HepG2 (cell line): Measurements from ENCODE around the gene OR2A7. TPM values are rescaled to one million over a fixed set of nuclear protein-coding genes. Genes with fewer than 3 reads are reported as not detected.
"Not testable (repeated sequence)": the region's sequence is repeated elsewhere in the genome, so short reads cannot be mapped to it uniquely, and the experiment has no call there.

ENCODE experiments used
- ATAC-seq: fragments of 200-7000 bp; cut with Tn5 transposase; 3 replicates; pipeline ENCODE4 v1.9.1; 2020; ENCODE audit warnings: mild to moderate bottlenecking, moderate library complexity
- BruUV-seq: library from RNA; stranded (reverse); fragments of 400-500 nt; replicated peaks from 2 replicates; lab custom pipeline; 2021; lab: Mats Ljungman, UMichigan
- CTCF ChIA-PET: fragments of 300-600 bp; formaldehyde crosslinking; extraction: SDS; loops from one replicate; lab custom pipeline; 2021; ENCODE audit warnings: low total read pairs, inconsistent platforms, low intra/inter-chr PET ratio; lab: Yijun Ruan, JAX
- POLR2A ChIA-PET: fragments of 350-600 bp; sonication (Branson Sonifier 250); formaldehyde crosslinking; loops from one replicate; lab custom pipeline; 2020; ENCODE audit warnings: antibody characterized with exemption, inconsistent platforms; lab: Yijun Ruan, JAX
- DNase-seq: peaks from one replicate; pipeline ENCODE4 v3.0.0-alpha.2; 2015; ENCODE audit warnings: low spot score
- FAIRE-seq: peaks from 3 replicates; lab custom pipeline; 2011; peaks lifted over from hg19 to GRCh38; lab: Jason Lieb, UNC
- H2AFZ ChIP-seq: one replicate; pipeline ENCODE4 v1.6.1; 2011; ENCODE audit warnings: low read length, inconsistent platforms
- H3K27ac ChIP-seq: fragments of 300-600 bp; 3 replicates; pipeline ENCODE4 v1.8.0; 2011; ENCODE audit warnings: mixed run types, mild to moderate bottlenecking, mixed read lengths, low read length, inconsistent platforms; ENCODE audit not compliant: insufficient read depth; ENCODE audit errors: extremely low read length
- H3K27me3 ChIP-seq, 2 experiments: fragments of 200-600 bp in 1 of 2; 2 replicates in 1 of 2; 3 replicates in 1 of 2; pipeline versions ENCODE4 v1.6.0 to v1.8.0; 2011; ENCODE audit warnings: low read length in 2 of 2, mild to moderate bottlenecking in 2 of 2, moderate library complexity in 2 of 2, inconsistent platforms in 1 of 2; ENCODE audit not compliant: insufficient read depth in 2 of 2, control insufficient read depth in 1 of 2
- H3K36me3 ChIP-seq, 2 experiments: fragments of 200-600 bp in 1 of 2; replicated peaks in 1 of 2; 2 replicates in 1 of 2; 3 replicates in 1 of 2; pipeline versions ENCODE4 v1.5.1 to v1.8.0; 2011; ENCODE audit warnings: low read length in 2 of 2, inconsistent platforms in 1 of 2; ENCODE audit not compliant: insufficient read depth in 2 of 2, control insufficient read depth in 1 of 2
- H3K4me1 ChIP-seq: 2 replicates; pipeline ENCODE4 v1.5.1; 2012; ENCODE audit warnings: low read length, inconsistent platforms; ENCODE audit not compliant: insufficient read depth
- H3K4me2 ChIP-seq: 2 replicates; pipeline ENCODE4 v1.6.0; 2011; ENCODE audit warnings: low read depth, low read length, inconsistent platforms
- H3K4me3 ChIP-seq, 3 experiments: fragments of 200-600 bp in 1 of 3; sonication (generic), shearing (Covaris generic) in 1 of 3; replicated peaks in 1 of 3; 2 replicates each; pipeline ENCODE4 v1.5.1; 2011 to 2016; ENCODE audit warnings: low read length in 3 of 3, inconsistent platforms in 2 of 3, low read depth in 2 of 3, mild to moderate bottlenecking in 2 of 3, control low read depth in 1 of 3, mixed read lengths in 1 of 3; ENCODE audit not compliant: insufficient read depth in 1 of 3
- H3K79me2 ChIP-seq: one replicate; pipeline ENCODE4 v1.6.1; 2011; ENCODE audit warnings: low read length, inconsistent platforms; ENCODE audit not compliant: insufficient read depth
- H3K9ac ChIP-seq: 2 replicates; pipeline ENCODE4 v1.6.0; 2011; ENCODE audit warnings: mild to moderate bottlenecking, low read depth, low read length, inconsistent platforms; ENCODE audit not compliant: insufficient read depth
- H3K9me3 ChIP-seq: 2 replicates; pipeline ENCODE4 v1.5.1; 2012; ENCODE audit warnings: mild to moderate bottlenecking, low read length
- H4K20me1 ChIP-seq: 2 replicates; pipeline ENCODE4 v1.6.0; 2011; ENCODE audit warnings: inconsistent platforms, mild to moderate bottlenecking, low read length, moderate library complexity; ENCODE audit not compliant: insufficient read depth
- WGBS: methylation state at CpG from one replicate; pipeline ENCODE4 v1.1.6; 2017; ENCODE audit warnings: low lambda C conversion rate; 5-methylcytosine and 5-hydroxymethylcytosine counted together
- in situ Hi-C: cut with HindIII; loops from 2 replicates; pipeline ENCODE4 v1.10.0; 2017; ENCODE audit warnings: low pct_unique_long_range_greater_than_20kb; ENCODE audit not compliant: extremely low pct_ligation_motif_present
- intact Hi-C: fragments of 100-400 bp; cut with micrococcal nuclease; formaldehyde crosslinking; loops from one replicate; pipeline ENCODE4 v1.10.0; 2022; ENCODE audit not compliant: unreplicated experiment
- polyA plus RNA-seq, 8 experiments: library from polyadenylated mRNA; depleted of rRNA in 3 of 8; stranded (reverse) in 7 of 8; unstranded in 1 of 8; fragments of >200 nt; fragmentation: Illumina TruSeq in 4 of 8; extraction: Trizol in 4 of 8; gene quantifications; 2 replicates each; pipeline versions ENCODE4 v1.2.1 to v1.2.3, GENCODE V29; 2011 to 2016; ENCODE audit warnings: low read depth in 4 of 8, missing spikeins in 1 of 8, mixed read lengths in 1 of 8; ENCODE audit not compliant: insufficient read depth in 1 of 8
- total RNA-seq, 5 experiments: library from RNA; depleted of rRNA; stranded (reverse); fragments of >200 nt; fragmentation: Illumina TruSeq; extraction: Trizol; gene quantifications; 2 replicates each; pipeline ENCODE4 v1.2.3, GENCODE V29; 2016; ENCODE audit warnings: low read depth in 1 of 5

OR2A7 gene
- total and polyA plus RNA-seq, 2 of the 13 experiments (the other 11 are each of a cell fraction or from before 2014, with no cell fraction given): not detected

DNA sequence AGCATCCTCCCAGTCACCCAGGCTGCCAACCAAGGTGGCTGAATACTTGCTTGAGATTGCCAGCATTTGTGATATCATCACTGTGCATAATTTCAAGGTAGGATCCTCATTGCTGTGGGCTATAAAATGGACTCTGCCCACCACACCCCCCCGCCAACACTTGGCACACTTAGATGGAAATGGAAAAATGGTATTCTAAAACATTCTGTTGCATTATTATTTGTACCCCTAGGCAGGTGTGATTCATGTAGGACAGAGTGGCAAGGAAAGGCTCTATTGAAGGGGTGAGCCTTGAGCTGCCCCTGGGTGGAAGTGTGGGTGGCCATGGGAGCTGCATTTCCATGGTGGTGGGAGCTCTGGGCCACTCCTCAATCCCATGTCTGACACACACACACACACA is 46.0 kb downstream of the OR2A7 start:
- CTCF ChIA-PET: not testable (repeated sequence)

DNA sequence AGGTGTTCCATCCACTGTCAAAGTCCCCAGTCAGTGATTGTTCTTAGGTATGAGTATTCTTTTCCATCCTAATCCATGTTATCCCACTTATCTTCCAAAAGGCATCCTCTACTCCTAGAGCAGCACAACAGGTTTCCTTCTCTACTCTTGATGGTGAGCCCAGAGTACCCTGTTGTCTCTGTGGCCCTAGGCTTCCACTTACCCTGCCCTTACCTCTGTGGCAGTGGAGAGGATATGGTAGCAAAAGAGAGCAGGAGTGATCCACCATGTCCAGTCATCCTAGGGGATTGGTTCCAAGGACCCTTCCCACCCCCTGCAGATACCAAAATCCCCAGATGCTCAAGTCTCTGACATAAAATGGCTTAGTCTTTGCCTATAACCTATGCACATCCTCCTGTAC is 47.4 kb downstream of the OR2A7 start:
- intact Hi-C loops, H3K4me2 ChIP-seq, H3K27ac ChIP-seq, H3K9me3 ChIP-seq, DNase-seq, H3K9ac ChIP-seq, H3K4me3 ChIP-seq, H3K79me2 ChIP-seq, H3K4me1 ChIP-seq, in situ Hi-C loops, H2AFZ ChIP-seq, BruUV-seq, H3K27me3 ChIP-seq, H4K20me1 ChIP-seq, CTCF ChIA-PET, POLR2A ChIA-PET, H3K36me3 ChIP-seq, FAIRE-seq, ATAC-seq: not testable (repeated sequence)

More for the DNA sequence above, 46.0 kb downstream of the OR2A7 start:
- H3K27me3 ChIP-seq, H3K79me2 ChIP-seq, POLR2A ChIA-PET, H3K9ac ChIP-seq, H3K4me2 ChIP-seq, H4K20me1 ChIP-seq, H3K4me1 ChIP-seq, H2AFZ ChIP-seq, H3K9me3 ChIP-seq, ATAC-seq, H3K27ac ChIP-seq, DNase-seq, FAIRE-seq, in situ Hi-C loops, H3K4me3 ChIP-seq, H3K36me3 ChIP-seq, intact Hi-C loops, BruUV-seq: not testable (repeated sequence)
- 83% methylated on average over 1 of the region's 1 CpG for WGBS

Other genes with a start within 250 kb of the OR2A7 start
- not detected in 2 replicates for gene OR2A5, start 215.8 kb downstream of the OR2A7 start, total RNA-seq (2016; rRNA removed; fragmentation: Illumina TruSeq; extraction: Trizol)
- gene OR2A5, start 215.8 kb downstream of the OR2A7 start, polyA plus RNA-seq (2011; rRNA removed): not detected in 2 replicates
- gene OR2A25, start 195.0 kb downstream of the OR2A7 start, total RNA-seq (2016; rRNA removed; fragmentation: Illumina TruSeq; extraction: Trizol): not detected in 2 replicates
- gene OR2A25, start 195.0 kb downstream of the OR2A7 start, polyA plus RNA-seq (2011; rRNA removed): 0.07 TPM in 1 of 2 replicates, not detected in the other
- not detected in 2 replicates for gene OR2A12, start 178.5 kb downstream of the OR2A7 start, total RNA-seq (2016; rRNA removed; fragmentation: Illumina TruSeq; extraction: Trizol)
- 0.18 TPM in 1 of 2 replicates, not detected in the other for gene OR2A12, start 178.5 kb downstream of the OR2A7 start, polyA plus RNA-seq (2011; rRNA removed)
- gene OR2A2, start 155.2 kb downstream of the OR2A7 start, total RNA-seq (2016; rRNA removed; fragmentation: Illumina TruSeq; extraction: Trizol): not detected in 2 replicates
- gene OR2A2, start 155.2 kb downstream of the OR2A7 start, polyA plus RNA-seq (2011; rRNA removed): not detected in 2 replicates
- not detected in 2 replicates for gene OR2A14, start 141.6 kb downstream of the OR2A7 start, total RNA-seq (2016; rRNA removed; fragmentation: Illumina TruSeq; extraction: Trizol)
- gene OR2A14, start 141.6 kb downstream of the OR2A7 start, polyA plus RNA-seq (2011; rRNA removed): not detected in 2 replicates
- not detected in 2 replicates for gene CTAGE4, start 81.3 kb downstream of the OR2A7 start, total RNA-seq (2016; rRNA removed; fragmentation: Illumina TruSeq; extraction: Trizol)
- not detected in 2 replicates for gene CTAGE4, start 81.3 kb downstream of the OR2A7 start, polyA plus RNA-seq (2011; rRNA removed)
- 0.18 TPM in 1 of 2 replicates, not detected in the other for gene ARHGEF35, start 69.0 kb downstream of the OR2A7 start, total RNA-seq (2016; rRNA removed; fragmentation: Illumina TruSeq; extraction: Trizol)
- gene ARHGEF35, start 69.0 kb downstream of the OR2A7 start, polyA plus RNA-seq (2011; rRNA removed): 0.03 TPM in 1 of 2 replicates, not detected in the other
- gene OR2A42, start 25.2 kb downstream of the OR2A7 start, total RNA-seq (2016; rRNA removed; fragmentation: Illumina TruSeq; extraction: Trizol): not detected in 2 replicates
- gene OR2A42, start 25.2 kb downstream of the OR2A7 start, polyA plus RNA-seq (2011; rRNA removed): not detected in 2 replicates
- gene CTAGE8, start 4.5 kb upstream of the OR2A7 start, total RNA-seq (2016; rRNA removed; fragmentation: Illumina TruSeq; extraction: Trizol): not detected in 2 replicates
- not detected in 2 replicates for gene CTAGE8, start 4.5 kb upstream of the OR2A7 start, polyA plus RNA-seq (2011; rRNA removed)
- gene OR2A1, start 47.6 kb upstream of the OR2A7 start, total RNA-seq (2016; rRNA removed; fragmentation: Illumina TruSeq; extraction: Trizol): not detected in 2 replicates
- gene OR2A1, start 47.6 kb upstream of the OR2A7 start, polyA plus RNA-seq (2011; rRNA removed): not detected in 2 replicates
- gene ARHGEF5, start 90.6 kb upstream of the OR2A7 start, total RNA-seq (2016; rRNA removed; fragmentation: Illumina TruSeq; extraction: Trizol): 1.2 and 1.3 TPM in 2 replicates
- 1.3 and 1.7 TPM in 2 replicates for gene ARHGEF5, start 90.6 kb upstream of the OR2A7 start, polyA plus RNA-seq (2011; rRNA removed)
- not detected in 2 replicates for gene NOBOX, start 138.9 kb upstream of the OR2A7 start, total RNA-seq (2016; rRNA removed; fragmentation: Illumina TruSeq; extraction: Trizol)
- gene NOBOX, start 138.9 kb upstream of the OR2A7 start, polyA plus RNA-seq (2011; rRNA removed): not detected in 2 replicates